ENCODE data around the gene CCL11. TPM values are rescaled to one million over a fixed set of nuclear protein-coding genes. Genes with fewer than 3 reads are reported as not detected.

The CCL11 gene
- total RNA-seq, 4 donors from 2014 or later: 0.26 to 3.4 (median 0.95) TPM; not detected in 1

- H3K27me3 ChIP-seq: peaks cover 0 to 9% (median 0%) of the 10 kb centered on the region in 4 donors
- no peak overlapping the region for H3K4me3 ChIP-seq
- TF ChIP-seq POLR2A (IDR thresholded peaks at IDR 0.05): no peak
- TF ChIP-seq CTCF (IDR thresholded peaks at IDR 0.05): no peak
- peak overlapping the region in 3 of 4 donors; percentile 27 to 50 (median 29) for H3K27ac ChIP-seq
- peaks cover 23 to 82% (median 61%) of the 10 kb centered on the region in 3 donors for H3K4me1 ChIP-seq
- WGBS, 2 donors: 80 to 86% methylated on average over 1 of the region's 1 CpG
- no peak for DNase-seq
- H3K9me3 ChIP-seq: no peaks in the 10 kb centered on the region
- H3K36me3 ChIP-seq: no peaks in the 10 kb centered on the region
- intact Hi-C loops (cut with DNase I): no loop called here
Observed at GRCh38 chr17:34249061-34249460, 36.5 kb upstream of the CCL11 start.

- intact Hi-C loops (cut with DNase I): no loop called here
- TF ChIP-seq CTCF (IDR thresholded peaks at IDR 0.05) (no peak), POLR2A (IDR thresholded peaks at IDR 0.05) (no peak)
- H3K36me3 ChIP-seq: no peaks in the 10 kb centered on the region
- peaks cover 27 to 82% (median 63%) of the 10 kb centered on the region in 3 donors for H3K4me1 ChIP-seq
- H3K9me3 ChIP-seq: no peaks in the 10 kb centered on the region
- peak overlapping the region in 3 of 4 donors; percentile 27 to 50 (median 29) for H3K27ac ChIP-seq
- DNase-seq: no peak
- no peak overlapping the region for H3K4me3 ChIP-seq
- peaks cover 0 to 9% (median 0%) of the 10 kb centered on the region in 4 donors for H3K27me3 ChIP-seq
- 14 to 33% methylated on average over 1 of the region's 1 CpG for WGBS, 2 donors
Observed at GRCh38 chr17:34249478-34249877, 36.1 kb upstream of the CCL11 start.

- Histone ChIP-seq H3K27me3 (peaks cover 0 to 13% (median 0%) of the 10 kb centered on the region in 4 donors), H3K4me3 (no peak overlapping the region), H3K27ac (no peak overlapping the region), H3K9me3 (no peaks in the 10 kb centered on the region), H3K4me1 (peaks cover 32 to 88% (median 69%) of the 10 kb centered on the region in 3 donors), H3K36me3 (no peaks in the 10 kb centered on the region)
- 84 to 100% methylated on average over 3 of the region's 3 CpGs for WGBS, 2 donors
- no peak for DNase-seq
- TF ChIP-seq CTCF (IDR thresholded peaks at IDR 0.05) (no peak), POLR2A (IDR thresholded peaks at IDR 0.05) (no peak)
- intact Hi-C loops (cut with DNase I): no loop called here
Observed at GRCh38 chr17:34251186-34251585, 34.4 kb upstream of the CCL11 start.

- no peaks in the 10 kb centered on the region for H3K36me3 ChIP-seq
- WGBS, 2 donors: 29 to 30% methylated on average over 4 to 5 of the region's 5 CpGs
- H3K27ac ChIP-seq: peak overlapping the region; percentile 72 to 81 (median 80)
- TF ChIP-seq CTCF (IDR thresholded peaks at IDR 0.05): no peak
- TF ChIP-seq POLR2A (IDR thresholded peaks at IDR 0.05): no peak
- peaks cover 0 to 9% (median 0%) of the 10 kb centered on the region in 4 donors for H3K27me3 ChIP-seq
- no peak for DNase-seq
- H3K4me1 ChIP-seq: peaks cover 32 to 94% (median 74%) of the 10 kb centered on the region in 3 donors
- intact Hi-C loops (cut with DNase I): no loop called here
- H3K9me3 ChIP-seq: no peaks in the 10 kb centered on the region
- no peak overlapping the region for H3K4me3 ChIP-seq
Observed at GRCh38 chr17:34252095-34252443, 33.5 kb upstream of the CCL11 start.

GRCh38 chr17:34252444-34253138 lies 33.0 kb upstream of the CCL11 start:
- Histone ChIP-seq H3K27me3 (peaks cover 0 to 9% (median 0%) of the 10 kb centered on the region in 4 donors), H3K36me3 (no peaks in the 10 kb centered on the region), H3K27ac (peak overlapping the region; percentile 72 to 81 (median 80)), H3K9me3 (no peaks in the 10 kb centered on the region), H3K4me3 (no peak overlapping the region), H3K4me1 (peaks cover 32 to 91% (median 73%) of the 10 kb centered on the region in 3 donors)
- WGBS, 2 donors: 16 to 23% methylated on average over 4 to 6 of the region's 6 CpGs
- TF ChIP-seq POLR2A (IDR thresholded peaks at IDR 0.05) (no peak), CTCF (IDR thresholded peaks at IDR 0.05) (no peak)
- DNase-seq: no peak
- intact Hi-C loops (cut with DNase I): no loop called here

All from esophagus squamous epithelium (tissue), 5 donors.